WI38 (cell line): ENCODE measurements around the gene GPR107.

Experiments
- H3K4me3 ChIP-seq: 2 replicates; pipeline ENCODE4 v1.5.1; 2011; ENCODE audit warnings: low read depth, mild to moderate bottlenecking, control low read depth, low read length
- CTCF ChIP-seq: IDR thresholded peaks from 2 replicates; pipeline ENCODE4 v1.5.1; 2012; ENCODE audit warnings: low read depth, mild to moderate bottlenecking, control low read depth, low read length

Gene GPR107

DNA sequence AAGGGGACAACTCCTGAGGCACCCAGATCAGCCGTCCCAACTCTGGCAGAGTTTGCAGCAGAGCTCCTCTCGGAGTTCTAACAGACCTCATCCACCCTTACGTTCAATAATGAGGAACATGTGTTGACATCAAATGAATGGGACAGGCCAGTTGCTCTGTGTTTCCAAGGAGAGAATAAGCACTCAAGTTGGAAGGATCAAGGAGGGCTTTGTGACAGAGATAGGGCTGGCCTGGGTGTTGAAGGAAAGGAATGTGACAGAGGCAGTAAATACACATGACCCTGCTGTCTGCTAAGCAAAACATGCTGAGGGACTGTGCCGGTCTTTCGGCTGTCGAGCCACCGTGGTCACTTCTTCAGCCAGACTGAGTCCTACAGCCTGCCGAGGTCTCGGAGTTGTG, 48.2 kb downstream of the GPR107 start:
- no peak overlapping the region for H3K4me3 ChIP-seq
- TF ChIP-seq CTCF: no peak

DNA sequence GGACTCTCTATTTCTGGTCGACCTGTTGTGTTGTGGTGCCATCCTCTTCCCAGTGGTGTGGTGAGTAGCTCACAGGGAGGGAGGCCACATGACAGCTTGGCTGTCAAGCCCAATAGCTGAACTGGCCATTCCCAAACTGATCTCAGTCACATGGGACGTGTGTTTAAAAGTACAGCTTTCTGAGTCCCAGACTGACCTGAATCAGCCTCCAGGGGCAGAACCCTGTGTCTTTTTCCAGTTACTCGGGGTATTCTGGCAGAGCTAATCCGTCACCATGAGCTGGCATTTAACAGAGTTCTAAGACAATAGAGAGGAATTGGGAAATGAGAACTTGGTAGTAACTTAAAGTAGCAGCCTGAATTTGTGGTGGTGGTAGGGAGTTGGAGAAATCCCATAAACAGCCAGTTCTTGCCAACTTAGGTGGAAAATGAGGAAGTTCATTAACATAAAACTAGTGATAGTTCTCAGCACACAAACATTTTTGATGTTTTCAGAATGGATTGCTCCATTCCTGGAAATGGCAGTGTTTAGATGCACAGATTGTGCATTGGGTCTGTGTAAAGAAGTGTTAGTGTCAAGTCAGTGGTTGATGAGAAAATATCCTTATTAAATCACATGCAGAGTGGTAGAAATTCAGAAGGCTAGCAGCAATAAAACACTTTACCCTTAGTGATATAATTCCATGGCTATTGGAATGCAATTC, 50.9 kb downstream of the GPR107 start:
- no peak for TF ChIP-seq CTCF
- no peak overlapping the region for H3K4me3 ChIP-seq

GRCh38 chr9:130106860-130107233, 53.1 kb downstream of the GPR107 start:
- no peak overlapping the region for H3K4me3 ChIP-seq
- TF ChIP-seq CTCF: no peak

GRCh38 chr9:130107234-130107861, 53.6 kb downstream of the GPR107 start:
- peak; percentile 60 for TF ChIP-seq CTCF
- H3K4me3 ChIP-seq: no peak overlapping the region

- TF ChIP-seq CTCF: no peak
- H3K4me3 ChIP-seq: no peak overlapping the region
Measured at GRCh38 chr9:130107955-130108354, 54.2 kb downstream of the GPR107 start.

- TF ChIP-seq CTCF: no peak
- H3K4me3 ChIP-seq: no peak overlapping the region
Measured at GRCh38 chr9:130110166-130110565, 56.5 kb downstream of the GPR107 start.

GRCh38 chr9:130110596-130111021, 56.9 kb downstream of the GPR107 start:
- TF ChIP-seq CTCF: no peak
- no peak overlapping the region for H3K4me3 ChIP-seq
